Type B pancreatic cell (in vitro differentiated cells): ENCODE measurements around the gene PUS7. TPM values are rescaled to one million over a fixed set of nuclear protein-coding genes. Genes with fewer than 3 reads are reported as not detected.

Experiments used
- DNase-seq: peaks from one replicate; pipeline ENCODE4 v3.0.0; 2021; ENCODE audit warnings: mixed read lengths; ENCODE audit not compliant: unreplicated experiment; ENCODE audit errors: extremely low spot score
- H3K27ac Mint-ChIP-seq: 2 replicates; pipeline ENCODE4 v1.8.0; 2021; ENCODE audit warnings: mild to moderate bottlenecking, mixed read lengths
- H3K27me3 Mint-ChIP-seq: 2 replicates; pipeline ENCODE4 v1.8.0; 2021; ENCODE audit warnings: mixed read lengths
- H3K36me3 Mint-ChIP-seq: 2 replicates; pipeline ENCODE4 v1.8.0; 2021; ENCODE audit warnings: mixed read lengths
- H3K4me1 Mint-ChIP-seq: one replicate; pipeline ENCODE4 v1.8.0; 2021; ENCODE audit warnings: mixed read lengths; ENCODE audit not compliant: unreplicated experiment
- H3K4me3 Mint-ChIP-seq: 2 replicates; pipeline ENCODE4 v1.8.0; 2021; ENCODE audit warnings: mild to moderate bottlenecking, mixed read lengths
- H3K9me3 Mint-ChIP-seq: 2 replicates; pipeline ENCODE4 v1.8.0; 2021; ENCODE audit warnings: mixed read lengths
- total RNA-seq: library from RNA; stranded (reverse); gene quantifications from 2 replicates; pipeline ENCODE4 v1.2.1, GENCODE V29; 2021; ENCODE audit warnings: low replicate concordance
- TF ChIP-seq, protein P1 (sequence below): fragments of 200-600 bp; sonication (generic); conservative IDR thresholded peaks from 2 replicates; pipeline ENCODE4 v1.5.0; 2021; ENCODE audit warnings: antibody characterized with exemption, mild to moderate bottlenecking

PUS7 gene
- total RNA-seq, 1 donor from 2014 or later, result 25.4 TPM

DNA sequence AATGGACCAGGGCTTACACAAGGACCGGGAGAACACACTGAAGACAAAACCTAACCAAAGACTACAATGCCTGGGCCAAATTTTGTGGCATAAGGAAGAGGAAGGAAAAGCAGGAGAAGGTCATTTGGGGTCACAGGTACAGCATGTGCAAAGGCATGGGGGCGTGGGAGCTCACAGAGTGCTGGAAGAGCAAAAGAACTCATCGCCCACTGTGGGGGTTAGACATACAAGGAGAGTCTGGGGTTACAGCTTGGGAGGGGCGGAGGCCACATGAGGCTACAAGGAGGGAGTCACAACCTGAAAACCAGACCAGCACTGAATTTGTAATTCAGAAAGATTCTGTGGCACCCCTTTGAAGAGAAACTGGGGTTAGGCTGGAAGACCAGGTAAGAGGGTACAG lies 9.7 kb downstream of the PUS7 start:
- Mint-ChIP-seq H3K27ac (peak overlapping the region; percentile 37), H3K36me3 (peaks cover 27% of the 10 kb centered on the region), H3K27me3 (no peaks in the 10 kb centered on the region), H3K4me1 (peaks cover 13% of the 10 kb centered on the region), H3K9me3 (no peaks in the 10 kb centered on the region), H3K4me3 (no peak overlapping the region)
- TF ChIP-seq, protein P1, sequence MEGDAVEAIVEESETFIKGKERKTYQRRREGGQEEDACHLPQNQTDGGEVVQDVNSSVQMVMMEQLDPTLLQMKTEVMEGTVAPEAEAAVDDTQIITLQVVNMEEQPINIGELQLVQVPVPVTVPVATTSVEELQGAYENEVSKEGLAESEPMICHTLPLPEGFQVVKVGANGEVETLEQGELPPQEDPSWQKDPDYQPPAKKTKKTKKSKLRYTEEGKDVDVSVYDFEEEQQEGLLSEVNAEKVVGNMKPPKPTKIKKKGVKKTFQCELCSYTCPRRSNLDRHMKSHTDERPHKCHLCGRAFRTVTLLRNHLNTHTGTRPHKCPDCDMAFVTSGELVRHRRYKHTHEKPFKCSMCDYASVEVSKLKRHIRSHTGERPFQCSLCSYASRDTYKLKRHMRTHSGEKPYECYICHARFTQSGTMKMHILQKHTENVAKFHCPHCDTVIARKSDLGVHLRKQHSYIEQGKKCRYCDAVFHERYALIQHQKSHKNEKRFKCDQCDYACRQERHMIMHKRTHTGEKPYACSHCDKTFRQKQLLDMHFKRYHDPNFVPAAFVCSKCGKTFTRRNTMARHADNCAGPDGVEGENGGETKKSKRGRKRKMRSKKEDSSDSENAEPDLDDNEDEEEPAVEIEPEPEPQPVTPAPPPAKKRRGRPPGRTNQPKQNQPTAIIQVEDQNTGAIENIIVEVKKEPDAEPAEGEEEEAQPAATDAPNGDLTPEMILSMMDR, result no peak
- DNase-seq, result no peak

DNA sequence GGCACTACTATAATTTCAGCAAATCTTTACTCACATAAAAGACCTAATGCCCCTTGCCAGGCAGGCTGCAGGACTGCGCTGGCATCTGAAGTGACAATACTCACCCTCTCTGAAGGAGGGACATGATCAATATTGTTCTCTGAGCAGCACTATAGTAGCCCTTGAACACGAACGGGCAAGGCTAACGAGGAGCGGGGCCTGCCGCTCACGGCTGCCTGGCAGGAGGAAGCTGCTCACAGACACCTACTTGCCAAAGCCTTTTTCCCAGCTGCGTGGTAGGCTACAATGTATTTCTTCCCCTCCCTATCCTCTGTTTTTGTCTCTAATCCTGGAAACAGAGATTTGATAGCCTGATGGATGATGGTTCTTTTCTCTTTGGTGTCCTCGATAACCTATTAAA lies 19.9 kb downstream of the PUS7 start:
- no peak overlapping the region for H3K27ac Mint-ChIP-seq
- no peaks in the 10 kb centered on the region for H3K4me1 Mint-ChIP-seq
- TF ChIP-seq, protein P1, result no peak
- peaks cover 25% of the 10 kb centered on the region for H3K36me3 Mint-ChIP-seq
- no peaks in the 10 kb centered on the region for H3K27me3 Mint-ChIP-seq
- H3K4me3 Mint-ChIP-seq, result no peak overlapping the region
- no peaks in the 10 kb centered on the region for H3K9me3 Mint-ChIP-seq
- DNase-seq, result no peak

DNA sequence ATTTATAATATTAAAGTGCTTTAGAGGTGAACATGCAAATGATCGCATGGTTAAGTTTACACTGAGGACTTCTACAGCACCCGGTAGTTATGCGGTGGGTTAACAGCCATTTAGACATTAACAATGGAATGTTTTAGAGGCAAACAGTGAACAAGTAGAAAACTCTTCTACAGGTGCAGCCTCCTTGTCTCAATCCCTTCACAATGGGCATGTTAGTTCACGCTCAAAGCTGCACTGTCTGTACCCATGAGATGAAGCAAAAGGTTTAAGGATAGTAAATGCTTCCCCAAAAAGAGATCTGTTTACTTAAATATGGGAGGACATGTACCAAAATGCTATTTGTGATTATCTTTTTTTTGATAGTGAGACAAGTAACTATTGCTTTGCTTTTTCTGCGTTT lies 25.1 kb downstream of the PUS7 start:
- H3K4me1 Mint-ChIP-seq, result no peaks in the 10 kb centered on the region
- no peaks in the 10 kb centered on the region for H3K9me3 Mint-ChIP-seq
- TF ChIP-seq, protein P1, result no peak
- DNase-seq, result no peak
- no peak overlapping the region for H3K4me3 Mint-ChIP-seq
- H3K27me3 Mint-ChIP-seq, result no peaks in the 10 kb centered on the region
- peaks cover 15% of the 10 kb centered on the region for H3K36me3 Mint-ChIP-seq
- H3K27ac Mint-ChIP-seq, result no peak overlapping the region

DNA sequence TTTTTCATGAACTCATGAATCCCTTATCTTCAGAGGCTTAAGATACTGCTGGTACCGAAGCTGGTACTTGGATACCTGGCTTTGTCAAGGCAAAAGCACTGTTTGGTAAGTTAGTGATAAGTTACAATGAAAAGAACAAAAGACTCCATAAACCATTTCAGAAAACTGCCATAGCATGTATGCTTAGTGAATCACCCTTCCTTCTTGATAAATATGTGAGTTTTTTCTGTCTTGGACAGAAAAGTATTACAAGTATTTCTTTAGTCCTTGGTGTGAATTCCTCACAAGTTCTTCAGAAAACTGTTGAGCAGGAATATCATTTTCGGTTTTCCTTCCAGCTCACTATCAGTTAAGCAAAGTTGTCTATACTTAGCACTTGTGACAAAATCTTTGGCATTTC lies 25.6 kb downstream of the PUS7 start:
- H3K36me3 Mint-ChIP-seq, result peaks cover 15% of the 10 kb centered on the region
- H3K27me3 Mint-ChIP-seq, result no peaks in the 10 kb centered on the region
- TF ChIP-seq, protein P1, result no peak
- no peak overlapping the region for H3K27ac Mint-ChIP-seq
- H3K9me3 Mint-ChIP-seq, result no peaks in the 10 kb centered on the region
- H3K4me1 Mint-ChIP-seq, result no peaks in the 10 kb centered on the region
- DNase-seq, result no peak
- H3K4me3 Mint-ChIP-seq, result no peak overlapping the region

DNA sequence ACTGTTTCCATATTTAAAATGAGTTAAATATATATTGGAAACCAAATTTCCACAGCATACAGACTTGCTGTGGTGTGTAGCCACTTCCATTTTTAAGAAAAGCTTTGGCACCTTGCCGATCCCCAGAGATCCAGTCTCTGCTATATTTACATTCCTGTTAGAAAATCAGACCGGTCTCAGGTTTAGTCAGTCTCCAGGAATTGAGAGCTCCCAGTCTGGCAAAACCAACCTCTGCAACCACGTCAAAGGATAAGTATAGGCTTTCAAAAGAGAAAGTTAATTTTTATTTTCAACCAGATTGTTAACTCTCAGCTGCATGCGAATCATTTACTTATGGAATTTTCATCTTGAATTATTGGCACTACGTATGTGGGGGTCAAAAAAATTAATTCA lies 28.2 kb downstream of the PUS7 start:
- no peaks in the 10 kb centered on the region for H3K9me3 Mint-ChIP-seq
- no peaks in the 10 kb centered on the region for H3K27me3 Mint-ChIP-seq
- no peak for DNase-seq
- H3K36me3 Mint-ChIP-seq, result peaks cover 5% of the 10 kb centered on the region
- no peaks in the 10 kb centered on the region for H3K4me1 Mint-ChIP-seq
- H3K27ac Mint-ChIP-seq, result no peak overlapping the region
- TF ChIP-seq, protein P1, result no peak
- no peak overlapping the region for H3K4me3 Mint-ChIP-seq
